NT2/D1 (cell line): ENCODE results near the gene WDR53.
A peak's percentile ranks its signal among the peaks of the same experiment; 100 is the strongest.
"Not testable (repeated sequence)": the region's sequence is repeated elsewhere in the genome, so short reads cannot be mapped to it uniquely, and the experiment has no call there.

Source experiments
- DNase-seq: peaks from one replicate; pipeline ENCODE4 v3.0.0-alpha.2; 2011; ENCODE audit warnings: low read depth, low spot score
- H3K27me3 ChIP-seq: 2 replicates; pipeline ENCODE4 v1.6.0; 2011; ENCODE audit warnings: mild to moderate bottlenecking; ENCODE audit not compliant: insufficient read length, insufficient read depth
- H3K36me3 ChIP-seq: 2 replicates; pipeline ENCODE4 v1.6.1; 2011; ENCODE audit warnings: mild to moderate bottlenecking, low read length, mixed read lengths; ENCODE audit not compliant: insufficient read depth, insufficient read length
- H3K4me1 ChIP-seq: 2 replicates; pipeline ENCODE4 v1.5.1; 2011; ENCODE audit not compliant: insufficient read depth, insufficient read length
- H3K4me3 ChIP-seq: 2 replicates; pipeline ENCODE4 v1.5.1; 2011; ENCODE audit warnings: low read depth; ENCODE audit not compliant: insufficient read length
- H3K9ac ChIP-seq: 2 replicates; pipeline ENCODE4 v1.6.0; 2011; ENCODE audit warnings: low read depth; ENCODE audit not compliant: insufficient read length
- H3K9me3 ChIP-seq: 2 replicates; pipeline ENCODE4 v1.5.1; 2011; ENCODE audit warnings: mild to moderate bottlenecking, low read length; ENCODE audit not compliant: insufficient read depth
- SUZ12 ChIP-seq: IDR thresholded peaks from 2 replicates; pipeline ENCODE4 v1.6.1; 2011; ENCODE audit not compliant: insufficient read length, insufficient read depth; ENCODE audit errors: extremely low read depth
- YY1 ChIP-seq: IDR thresholded peaks from 2 replicates; pipeline ENCODE4 v1.6.1; 2011; ENCODE audit not compliant: insufficient read length, insufficient read depth
- ZNF274 ChIP-seq: IDR thresholded peaks from 2 replicates; pipeline ENCODE4 v1.6.1; 2011; ENCODE audit warnings: mild to moderate bottlenecking, low read depth, low read length

WDR53 gene

GRCh38 chr3:196514913-196515621 lies 53.3 kb downstream of the WDR53 start, which contains the start of gene SMCO1:
Gene SMCO1 (minus strand): TSS chr3:196515346. CDS start chr3:196515209, 137 bp downstream.
- H3K36me3 ChIP-seq: no peaks in the 10 kb centered on the region
- no peak for DNase-seq
- H3K9me3 ChIP-seq: peaks cover 23% of the 10 kb centered on the region
- no peak within 1 kb of the TSS for H3K9ac ChIP-seq
- H3K4me3 ChIP-seq: no peak within 1 kb of the TSS
- no peaks in the 10 kb centered on the region for H3K4me1 ChIP-seq
- no peaks in the 10 kb centered on the region for H3K27me3 ChIP-seq
- TF ChIP-seq YY1 (no peak), SUZ12 (no peak), ZNF274 (no peak)

- no peaks in the 10 kb centered on the region for H3K27me3 ChIP-seq
- TF ChIP-seq ZNF274: no peak
- TF ChIP-seq YY1: no peak
- no peak for TF ChIP-seq SUZ12
- H3K36me3 ChIP-seq: no peaks in the 10 kb centered on the region
- H3K4me1 ChIP-seq: no peaks in the 10 kb centered on the region
- H3K4me3 ChIP-seq: no peak overlapping the region
- no peak for DNase-seq
- H3K9me3 ChIP-seq: peaks cover 15% of the 10 kb centered on the region
- no peak overlapping the region for H3K9ac ChIP-seq
Measured at GRCh38 chr3:196514350-196514716, 54.0 kb downstream of the WDR53 start.

- no peak for DNase-seq
- TF ChIP-seq SUZ12: no peak
- TF ChIP-seq ZNF274: no peak
- no peak for TF ChIP-seq YY1
- no peaks in the 10 kb centered on the region for H3K4me1 ChIP-seq
Measured at GRCh38 chr3:196513697-196514349, 54.5 kb downstream of the WDR53 start.

GRCh38 chr3:196511646-196512425 lies 56.5 kb downstream of the WDR53 start:
- not testable (repeated sequence) for DNase-seq, H3K36me3 ChIP-seq, H3K9me3 ChIP-seq, H3K27me3 ChIP-seq, H3K4me3 ChIP-seq, H3K9ac ChIP-seq, H3K4me1 ChIP-seq

More at GRCh38 chr3:196513697-196514349, 54.5 kb downstream of the WDR53 start:
- Histone ChIP-seq H3K9ac (no peak overlapping the region), H3K36me3 (no peaks in the 10 kb centered on the region), H3K4me3 (no peak overlapping the region), H3K27me3 (no peaks in the 10 kb centered on the region), H3K9me3 (peaks cover 10% of the 10 kb centered on the region)

GRCh38 chr3:196511108-196511507 lies 57.2 kb downstream of the WDR53 start:
- H3K4me3 ChIP-seq, H3K9ac ChIP-seq, H3K36me3 ChIP-seq, H3K9me3 ChIP-seq, H3K4me1 ChIP-seq, DNase-seq, H3K27me3 ChIP-seq: not testable (repeated sequence)

GRCh38 chr3:196506687-196507086 lies 61.7 kb downstream of the WDR53 start:
- TF ChIP-seq ZNF274 (no peak), YY1 (no peak), SUZ12 (no peak)
- DNase-seq: no peak
- Histone ChIP-seq H3K4me3 (no peak overlapping the region), H3K27me3 (no peaks in the 10 kb centered on the region), H3K36me3 (no peaks in the 10 kb centered on the region), H3K4me1 (no peaks in the 10 kb centered on the region), H3K9ac (no peak overlapping the region), H3K9me3 (peaks cover 7% of the 10 kb centered on the region; the same call in 1 of the 2 replicates)

- H3K9ac ChIP-seq: peak overlapping the region; percentile 77
- no peak for DNase-seq
- H3K27me3 ChIP-seq: no peaks in the 10 kb centered on the region
- H3K36me3 ChIP-seq: peaks cover 8% of the 10 kb centered on the region
- H3K4me1 ChIP-seq: peaks cover 2% of the 10 kb centered on the region
- TF ChIP-seq SUZ12 (no peak), YY1 (no peak), ZNF274 (no peak)
- no peak overlapping the region for H3K4me3 ChIP-seq
- peaks cover 7% of the 10 kb centered on the region; the same call in 1 of the 2 replicates for H3K9me3 ChIP-seq
Measured at GRCh38 chr3:196504556-196504955, 63.8 kb downstream of the WDR53 start.
